ENCODE data around the gene SIN3A. TPM values are rescaled to one million over a fixed set of nuclear protein-coding genes. Genes with fewer than 3 reads are reported as not detected.

Gene SIN3A
- total RNA-seq, 2 experiments from 2014 or later = 80.1 to 83.3 TPM

DNA sequence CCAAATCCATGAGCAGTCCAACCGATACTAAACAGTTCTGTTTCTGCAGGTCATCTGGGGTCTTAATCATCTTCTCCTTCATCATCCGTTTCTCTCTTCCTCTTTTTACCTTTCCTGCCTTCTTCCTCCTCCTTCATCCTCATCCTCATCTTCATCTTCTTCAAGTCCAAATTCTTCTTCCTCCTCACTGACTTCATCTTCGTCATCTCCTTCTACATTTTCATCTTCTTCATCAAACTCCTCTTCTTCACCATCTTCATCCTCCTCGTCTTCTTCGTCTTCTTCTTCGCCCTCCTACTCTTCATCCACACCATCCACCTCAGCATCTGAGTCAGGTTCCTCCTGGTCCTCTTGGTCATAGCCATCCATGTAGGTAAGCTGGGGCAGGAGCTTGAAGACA, 129.8 kb downstream of the SIN3A start:
- no peaks in the 10 kb centered on the region for H3K27me3 Mint-ChIP-seq
- H3K9me3 Mint-ChIP-seq = no peaks in the 10 kb centered on the region
- CTCF ChIA-PET = interaction anchor here (0.6 kb wide), 1 partner anchor 315 kb away, joined by 3 read pairs; no protein-coding TSS in a partner anchor
- no peaks in the 10 kb centered on the region for H3K4me1 Mint-ChIP-seq (ENCODE audit: low read depth)
- no peak for DNase-seq
- H3K36me3 Mint-ChIP-seq = no peaks in the 10 kb centered on the region
- POLR2A ChIA-PET = interaction anchor here (0.6 kb wide), 1 partner anchor 319 kb away, joined by 4 read pairs; no protein-coding TSS in a partner anchor
- H3K4me3 Mint-ChIP-seq = no peak overlapping the region
- no peak overlapping the region for H3K27ac Mint-ChIP-seq
- intact Hi-C loops (cut with micrococcal nuclease) = no loop called here

Small RNA genes within 50 kb of the gene (microRNA-seq; reads per million reads assigned to microRNA genes)
- not detected for gene MIR631 (ENCODE audit: borderline microRNAs expressed, borderline number of aligned reads, borderline replicate concordance)

Other genes starting within 250 kb of the SIN3A start
- 10 to 100 TPM; 14.1 to 14.2 TPM for gene C15orf39, start 249.8 kb downstream of the SIN3A start, total RNA-seq
- gene GOLGA6C, start 193.4 kb downstream of the SIN3A start, total RNA-seq = not detected
- under 1 TPM in 1 of 2 experiments, not detected in 1; 0.12 TPM for gene GOLGA6D, start 168.9 kb downstream of the SIN3A start, total RNA-seq
- 10 to 100 TPM; 83.3 to 87.8 TPM for gene COMMD4, start 115.6 kb downstream of the SIN3A start, total RNA-seq
- gene NEIL1, start 104.7 kb downstream of the SIN3A start, total RNA-seq = 10 to 100 TPM in 1 of 2 experiments, 1 to 10 TPM in 1; 9.8 to 10.1 TPM
- gene MAN2C1, start 83.1 kb downstream of the SIN3A start, total RNA-seq = 100 to 1,000 TPM; 177 to 192 TPM
- 10 to 100 TPM; 19.2 to 20.9 TPM for gene PTPN9, start 127.6 kb upstream of the SIN3A start, total RNA-seq
- 10 to 100 TPM; 33.4 to 34.2 TPM for gene SNUPN, start 174.0 kb upstream of the SIN3A start, total RNA-seq
- 10 to 100 TPM; 71.7 to 72.4 TPM for gene IMP3, start 188.5 kb upstream of the SIN3A start, total RNA-seq
- 1 to 10 TPM; 3.0 to 3.2 TPM for gene SNX33, start 196.2 kb upstream of the SIN3A start, total RNA-seq